Endothelial cell of umbilical vein (primary cell): ENCODE results near the gene CACNA1E.

Source experiments
- POLR2AphosphoS5 ChIP-seq: IDR thresholded peaks from 2 replicates; pipeline ENCODE4 v1.6.1; 2012; ENCODE audit warnings: low read depth, mild to moderate bottlenecking, control low read depth, low read length, moderate library complexity; ENCODE audit not compliant: insufficient read depth
- TF ChIP-seq, protein P1 (sequence below): IDR thresholded peaks from 2 replicates; pipeline ENCODE4 v1.6.1; 2011; ENCODE audit not compliant: insufficient read depth, insufficient read length

DNA sequence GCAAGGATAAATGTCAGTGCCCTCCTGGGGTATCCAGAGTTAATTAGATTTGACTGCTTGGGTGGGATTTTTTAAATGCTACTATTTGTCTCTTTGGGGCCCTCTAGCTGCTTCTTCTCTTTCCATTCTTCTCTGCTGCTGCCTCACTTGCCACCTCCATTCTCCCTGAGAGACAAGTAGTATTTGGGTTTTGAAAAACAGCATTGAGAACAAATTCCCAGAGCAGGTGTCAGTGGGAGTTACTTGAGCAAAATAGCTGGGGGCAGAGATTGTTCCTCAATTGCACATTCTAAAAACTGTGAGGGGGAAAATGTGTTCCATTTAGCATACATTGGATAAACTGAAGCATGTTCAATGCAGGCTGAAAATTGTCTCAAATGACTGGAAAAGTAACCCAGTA, 286.5 kb downstream of the CACNA1E start:
- TF ChIP-seq POLR2AphosphoS5: no peak
- TF ChIP-seq, protein P1, sequence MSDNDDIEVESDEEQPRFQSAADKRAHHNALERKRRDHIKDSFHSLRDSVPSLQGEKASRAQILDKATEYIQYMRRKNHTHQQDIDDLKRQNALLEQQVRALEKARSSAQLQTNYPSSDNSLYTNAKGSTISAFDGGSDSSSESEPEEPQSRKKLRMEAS: no peak
